SIG-M5 (cell line): Measurements from ENCODE around the gene KCNT1.

Experiments used
- DNase-seq: peaks from one replicate; lab custom pipeline; 2025; lab: John Stamatoyannopoulos, UW

KCNT1 gene

DNA sequence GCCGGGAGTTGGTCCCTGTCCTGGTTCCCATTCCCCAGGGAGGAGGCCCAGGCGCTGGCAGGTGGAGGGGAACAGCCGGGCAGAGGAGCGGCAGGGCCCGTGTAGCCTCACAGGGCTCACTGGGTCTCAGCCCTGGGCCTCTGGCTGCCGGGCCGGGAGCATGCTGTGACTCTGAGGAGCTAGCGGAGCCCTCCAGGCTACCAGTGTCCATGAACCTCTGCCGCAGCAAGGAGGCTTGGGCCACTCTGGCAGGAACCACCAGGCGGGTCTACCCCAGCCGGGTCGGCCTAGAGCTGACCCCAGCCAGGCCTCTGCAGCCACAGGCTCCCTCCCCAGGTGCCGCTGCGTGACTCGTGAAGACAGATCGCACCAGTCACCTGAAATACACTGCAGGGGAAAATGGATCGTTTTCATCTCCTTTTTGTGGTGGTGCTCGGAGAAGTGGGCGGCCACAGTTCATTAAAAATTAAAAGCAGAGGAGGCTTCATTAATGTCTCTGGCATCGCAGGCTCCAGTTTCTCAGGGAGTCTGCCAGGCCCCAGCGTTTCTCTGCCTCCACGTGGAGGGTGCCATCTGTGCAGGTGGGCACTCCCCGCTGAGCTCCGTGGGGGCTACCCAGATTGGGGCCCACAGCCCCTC, 43.8 kb downstream of the KCNT1 start:
- DNase-seq = no peak

DNA sequence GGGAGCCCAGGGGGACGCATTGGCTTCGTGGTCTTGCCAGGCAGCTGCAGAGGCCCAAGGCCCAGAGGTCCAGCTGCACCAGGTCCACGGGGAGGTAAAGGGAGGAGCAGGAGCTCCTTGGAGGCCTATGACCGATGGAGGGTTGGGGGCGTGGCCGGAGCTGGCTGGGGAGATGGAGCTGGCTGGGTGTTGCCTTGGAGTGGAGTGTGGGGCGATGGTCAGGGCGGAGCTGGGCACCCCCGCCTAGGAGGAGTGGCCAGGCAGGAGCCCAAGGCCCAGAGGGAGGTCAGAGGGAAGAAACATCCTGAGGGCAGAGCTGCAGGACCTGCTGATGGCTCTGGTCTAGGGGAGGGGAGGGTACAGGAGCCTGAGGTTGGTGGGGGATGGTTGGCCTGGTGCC, 44.6 kb downstream of the KCNT1 start:
- no peak for DNase-seq

DNA sequence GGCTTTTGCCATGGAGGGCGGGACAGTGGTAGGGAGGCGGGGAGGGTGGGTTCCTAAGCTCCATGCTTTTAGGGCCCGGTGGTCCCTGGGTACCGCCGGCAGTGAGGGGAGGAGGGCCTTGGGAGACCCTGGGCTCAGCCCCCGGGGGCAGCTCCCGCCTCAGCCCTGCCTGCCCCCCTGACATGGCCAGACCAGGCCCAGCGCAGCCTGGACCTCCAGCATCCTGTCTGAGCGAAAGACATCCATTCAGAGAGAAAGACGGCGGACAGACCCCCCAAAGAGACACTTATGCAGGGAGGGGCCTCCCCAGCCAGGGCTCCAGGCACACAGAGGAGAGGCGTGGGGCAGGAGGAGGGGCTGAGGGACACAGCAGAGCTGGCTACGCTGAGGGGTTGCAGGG, 45.3 kb downstream of the KCNT1 start:
- DNase-seq = no peak

DNA sequence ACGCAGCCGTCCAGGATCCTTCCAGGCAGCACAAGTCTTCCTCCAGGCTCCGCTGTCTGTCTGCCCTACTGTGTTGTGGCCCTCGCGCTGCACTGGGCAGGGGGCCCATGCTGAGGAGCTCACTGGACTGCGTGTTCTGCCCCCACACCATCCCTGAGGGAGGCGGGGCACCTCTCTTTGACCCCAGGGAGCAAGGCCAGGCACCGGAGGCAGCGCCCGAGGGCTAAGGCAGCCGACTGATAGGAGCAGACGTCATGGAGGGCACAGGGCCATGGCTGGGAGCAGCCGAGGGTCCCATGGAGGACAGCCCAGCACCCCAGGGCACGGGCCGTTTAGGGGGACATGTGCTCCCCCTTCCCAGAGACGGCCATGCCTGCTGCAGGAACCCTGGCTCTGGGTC, 46.7 kb downstream of the KCNT1 start:
- DNase-seq = no peak

DNA sequence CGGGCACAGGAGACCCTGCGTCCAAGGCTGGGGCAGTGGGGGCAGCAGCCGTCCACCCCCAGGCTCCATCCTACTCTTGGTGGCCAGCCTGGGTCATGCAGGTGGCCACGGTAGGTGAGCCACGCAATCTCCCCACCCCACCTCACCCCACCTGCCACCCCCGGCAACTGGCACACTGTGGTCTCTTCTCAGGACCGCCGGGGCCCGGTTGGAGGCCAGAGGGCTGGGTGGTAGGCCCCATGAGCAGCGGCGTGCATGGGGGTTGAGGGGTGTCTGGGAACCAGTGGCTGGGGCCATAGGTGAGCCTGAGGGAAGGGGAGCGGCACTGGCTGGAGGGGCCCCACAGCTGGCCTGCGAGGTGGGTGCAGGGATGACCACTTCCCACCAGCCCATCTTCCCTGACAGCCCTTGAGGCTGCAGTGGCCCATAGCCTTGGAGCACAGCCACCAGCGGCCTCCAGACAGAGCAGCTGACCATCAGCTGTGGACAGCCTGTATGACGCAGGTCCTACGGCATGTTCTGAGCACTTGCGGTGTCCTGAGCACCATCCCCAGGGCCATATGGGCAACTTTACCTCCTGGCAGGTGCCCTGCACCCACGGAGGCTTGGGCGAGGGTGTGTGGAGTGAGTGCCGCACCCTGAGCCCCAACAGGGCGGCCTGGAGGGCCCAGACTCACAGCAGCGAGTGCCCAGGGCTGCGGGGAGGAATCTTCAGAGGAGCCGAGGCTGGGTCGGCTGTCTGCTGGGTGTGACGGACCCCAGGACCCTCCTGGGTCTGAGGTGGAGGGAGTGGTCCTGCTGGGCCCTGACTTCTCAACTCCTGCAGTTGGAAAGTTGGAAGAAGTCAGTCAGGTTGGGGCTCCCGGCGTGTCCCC, 47.4 kb downstream of the KCNT1 start:
- no peak for DNase-seq

DNA sequence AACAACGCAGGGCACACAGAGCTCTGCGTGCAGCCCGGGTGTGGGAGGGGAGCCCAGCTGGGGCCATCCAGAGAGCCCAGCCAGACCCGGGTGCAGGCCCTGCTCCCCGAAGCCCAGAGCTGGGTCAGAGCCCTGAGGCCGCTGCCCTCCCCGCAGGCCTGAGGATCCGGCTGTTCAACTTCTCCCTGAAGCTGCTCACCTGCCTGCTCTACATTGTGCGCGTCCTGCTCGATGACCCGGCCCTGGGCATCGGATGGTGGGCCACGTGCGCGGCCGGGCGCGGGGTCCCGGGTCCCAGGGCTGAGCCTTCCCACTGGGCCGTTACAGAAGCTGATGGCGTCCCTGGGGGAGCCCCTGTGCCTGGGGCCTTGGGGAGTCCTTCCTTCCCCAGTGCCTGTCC, 48.8 kb downstream of the KCNT1 start:
- DNase-seq = no peak

DNA sequence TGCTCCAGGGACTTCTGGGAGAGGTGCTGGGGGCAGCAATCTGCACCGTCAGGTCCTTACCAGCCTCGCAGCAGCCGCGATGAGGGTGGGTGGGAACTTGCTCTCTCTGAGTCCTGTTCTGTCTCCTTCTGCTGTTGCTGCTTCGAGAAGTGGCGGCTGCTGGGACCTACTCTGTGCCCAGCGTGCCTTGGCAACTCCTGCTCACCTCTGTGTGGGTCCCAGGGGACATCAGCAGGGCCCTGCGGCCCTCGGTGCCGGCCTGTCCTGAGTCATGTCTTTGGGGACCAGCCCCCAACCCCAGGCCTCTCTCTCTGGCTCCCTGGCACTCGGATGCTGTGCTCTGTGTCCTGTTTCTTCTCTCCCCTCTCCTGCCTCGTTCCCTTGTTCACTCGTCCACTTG, 49.5 kb downstream of the KCNT1 start:
- no peak for DNase-seq

DNA sequence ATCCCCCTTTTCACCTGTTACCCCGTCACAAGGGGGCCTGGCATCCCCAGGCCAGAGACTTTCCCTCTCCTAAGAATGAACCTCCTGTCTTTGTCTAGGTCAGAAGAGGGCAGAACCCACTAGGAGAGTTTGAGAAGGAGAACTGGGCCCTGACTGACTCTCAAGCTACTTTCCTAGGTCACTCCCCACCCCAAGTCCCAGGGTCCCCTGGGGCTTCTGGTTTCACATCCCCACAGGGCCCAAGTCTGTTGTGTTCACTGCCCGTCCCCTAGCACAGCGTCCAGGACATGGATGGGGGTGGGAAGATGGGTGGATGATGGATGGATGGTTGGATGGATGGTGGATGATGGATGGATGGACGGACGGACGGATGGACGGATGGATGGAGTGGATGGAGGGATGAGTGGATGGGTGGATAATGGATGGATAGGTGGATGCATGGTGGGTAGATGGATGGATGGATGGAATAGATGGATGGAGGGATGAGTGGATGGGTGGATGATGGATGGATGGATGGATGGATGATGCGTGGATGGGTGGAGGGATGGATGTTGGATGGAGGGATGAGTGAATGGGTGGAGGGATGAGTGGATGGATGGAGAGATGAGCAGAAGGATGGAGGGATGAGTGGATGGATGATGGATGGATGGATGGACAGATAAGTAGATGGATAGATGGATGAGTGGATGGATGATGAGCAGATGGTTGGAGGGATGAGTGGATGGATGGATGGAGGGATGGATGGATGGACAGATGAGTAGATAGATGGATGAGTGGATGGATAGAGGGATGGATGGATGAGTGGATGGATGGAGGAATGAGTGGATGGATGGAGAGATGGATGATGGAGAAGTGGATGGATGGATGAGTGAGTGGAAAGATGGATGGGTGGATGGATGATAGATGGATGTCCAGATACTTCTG, 50.6 kb downstream of the KCNT1 start:
- no peak for DNase-seq

DNA sequence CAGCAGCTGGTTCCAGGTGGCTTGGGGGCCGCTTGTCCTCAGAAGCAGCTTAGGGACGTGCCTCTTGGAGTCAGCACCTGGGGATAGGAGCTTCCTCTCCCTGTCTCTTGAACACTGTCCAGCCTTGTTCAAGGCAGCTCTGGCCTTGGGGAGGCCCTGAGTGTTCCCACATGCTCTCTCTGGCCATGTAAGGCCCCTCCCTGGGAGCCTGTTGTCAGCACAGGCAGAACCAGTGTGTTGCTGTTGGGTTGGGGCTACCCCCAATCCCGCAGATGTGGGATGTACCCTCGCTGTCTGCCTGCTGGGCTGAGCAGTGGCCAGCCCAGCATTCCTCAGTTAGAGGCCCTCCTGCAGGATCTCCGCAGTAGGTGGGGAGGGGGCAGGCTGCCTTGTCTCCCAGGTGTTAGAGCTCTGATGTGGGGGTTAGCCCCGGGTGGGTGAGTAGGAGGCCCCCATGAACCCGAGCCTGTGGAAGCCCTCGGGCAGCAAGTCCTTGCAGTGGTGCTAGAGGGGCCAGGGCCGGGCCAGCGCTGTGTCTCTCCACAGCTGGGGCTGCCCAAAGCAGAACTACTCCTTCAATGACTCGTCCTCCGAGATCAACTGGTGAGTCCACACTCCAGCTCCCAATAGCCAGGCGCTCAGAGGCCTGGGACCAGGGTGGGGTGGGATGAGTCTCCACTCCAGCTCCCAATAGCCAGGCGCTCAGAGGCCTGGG, 51.6 kb downstream of the KCNT1 start:
- DNase-seq = no peak

DNA sequence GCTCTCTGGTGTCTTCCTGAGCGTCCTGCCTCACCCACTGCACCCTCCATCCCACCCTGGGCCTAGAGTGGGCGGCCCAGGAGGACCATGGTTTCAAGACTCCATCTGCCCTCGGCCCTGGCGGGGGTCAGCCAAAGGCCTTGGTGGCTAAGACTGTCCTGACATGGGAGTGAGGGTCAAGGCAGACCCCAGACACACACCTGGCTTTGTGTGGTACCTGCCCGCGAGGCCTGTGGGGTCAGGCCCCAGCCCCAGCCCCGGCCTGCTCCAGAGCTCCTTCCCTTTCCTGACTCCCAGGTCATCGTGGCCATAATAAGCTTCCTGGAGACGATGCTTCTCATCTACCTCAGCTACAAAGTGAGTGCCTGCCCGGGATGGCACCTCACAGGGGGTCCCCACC, 54.6 kb downstream of the KCNT1 start:
- DNase-seq = no peak

DNA sequence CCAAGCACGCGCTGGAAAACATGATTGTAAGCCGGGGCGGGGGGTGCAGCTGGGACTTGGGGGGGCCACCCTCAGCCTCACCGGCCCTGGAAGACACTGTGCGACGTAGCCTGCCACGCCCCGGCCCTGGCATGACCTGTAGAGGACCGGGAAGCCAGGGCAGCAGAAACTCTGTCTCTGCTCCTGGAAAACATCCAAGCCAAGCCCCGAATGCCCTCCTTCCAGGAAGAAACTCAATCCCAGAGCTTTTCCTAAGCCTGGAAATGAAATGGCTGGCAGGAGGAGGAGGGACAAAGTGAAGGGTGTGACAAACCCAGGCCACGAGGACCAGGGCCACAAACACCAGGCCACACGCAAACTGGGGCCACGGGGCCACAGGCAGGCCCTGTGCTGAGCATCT, 55.4 kb downstream of the KCNT1 start:
- no peak for DNase-seq

DNA sequence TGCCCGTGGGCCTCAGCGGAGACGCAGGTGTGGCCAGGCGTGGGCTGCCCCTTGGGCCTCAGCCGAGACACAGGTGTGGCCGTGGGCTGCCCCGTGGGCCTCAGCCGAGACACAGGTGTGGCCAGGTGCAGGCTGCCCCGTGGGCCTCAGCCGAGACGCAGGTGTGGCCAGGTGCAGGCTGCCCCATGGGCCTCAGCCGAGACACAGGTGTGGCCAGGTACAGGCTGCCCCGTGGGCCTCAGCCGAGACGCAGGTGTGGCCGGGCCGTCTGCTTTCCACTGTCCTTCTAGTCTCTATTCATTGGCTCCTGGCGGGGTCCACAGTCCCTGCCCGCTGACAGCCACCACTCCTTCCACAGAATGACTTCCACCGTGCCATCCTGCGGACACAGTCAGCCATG, 56.1 kb downstream of the KCNT1 start:
- no peak for DNase-seq

DNA sequence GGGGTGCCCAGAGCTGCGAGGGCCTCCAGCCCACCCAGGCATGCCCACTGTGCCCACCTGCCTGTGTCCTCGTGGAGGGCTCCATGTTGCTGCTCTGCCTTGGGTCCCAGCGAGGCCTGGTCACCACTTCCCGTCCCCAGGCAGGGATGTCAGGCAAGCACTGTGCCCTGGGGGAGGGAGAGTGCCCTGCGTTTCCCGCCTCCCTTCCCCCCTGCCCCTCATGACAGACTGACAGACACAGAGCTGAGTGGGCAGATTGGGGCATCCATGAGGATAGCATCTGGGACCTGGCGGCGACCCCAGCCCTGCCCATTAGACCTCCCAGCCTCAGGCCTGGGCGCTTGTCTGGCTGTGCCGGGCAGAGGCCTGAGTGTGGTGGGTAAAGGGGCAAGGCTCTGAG, 56.9 kb downstream of the KCNT1 start:
- no peak for DNase-seq

DNA sequence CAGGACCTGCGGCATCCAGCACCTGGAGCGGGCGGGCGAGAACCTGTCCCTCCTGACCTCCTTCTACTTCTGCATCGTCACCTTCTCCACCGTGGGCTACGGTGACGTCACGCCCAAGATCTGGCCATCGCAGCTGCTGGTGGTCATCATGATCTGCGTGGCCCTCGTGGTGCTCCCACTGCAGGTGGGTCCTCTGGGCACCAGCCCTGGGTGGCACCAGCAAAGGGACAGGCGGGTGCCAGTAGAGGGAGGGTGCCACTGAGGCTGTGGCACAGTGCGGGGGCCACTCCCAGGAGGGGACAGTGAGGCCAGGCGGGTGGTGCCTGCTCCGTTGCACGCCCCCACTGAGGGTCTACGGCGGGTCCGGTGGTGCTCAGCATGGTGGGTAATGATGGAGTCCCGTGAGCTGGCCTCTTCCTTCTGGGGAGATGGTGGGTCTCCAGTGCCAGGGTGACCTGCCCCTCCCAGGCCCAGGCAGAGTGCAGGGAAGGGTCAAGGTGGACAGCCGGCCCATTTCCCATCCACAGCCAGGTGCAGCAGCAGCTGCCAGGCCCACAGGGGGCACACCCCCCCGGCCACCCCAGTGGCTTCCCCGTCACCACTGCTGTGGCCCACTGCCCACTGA, 57.8 kb downstream of the KCNT1 start:
- no peak for DNase-seq

DNA sequence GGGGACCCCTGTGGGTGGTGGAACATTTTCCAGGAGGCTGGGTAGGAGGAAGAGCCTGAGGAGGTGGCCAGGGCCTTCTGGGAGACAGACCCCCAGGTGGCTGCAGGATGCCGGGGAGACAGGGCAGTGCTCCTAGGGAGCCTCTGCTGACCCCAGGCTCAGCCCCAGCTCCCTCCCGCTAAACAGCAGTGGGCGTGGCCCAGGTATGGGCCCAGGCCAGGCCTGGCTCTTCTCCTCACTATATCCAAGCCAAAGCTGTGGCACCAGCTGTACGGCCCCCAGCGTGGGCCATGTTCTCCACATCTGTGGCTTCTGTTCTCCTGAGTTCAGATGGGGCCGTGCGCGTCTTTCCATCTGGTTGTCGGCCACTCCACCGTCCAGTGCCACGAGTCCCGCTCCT, 58.5 kb downstream of the KCNT1 start:
- no peak for DNase-seq

DNA sequence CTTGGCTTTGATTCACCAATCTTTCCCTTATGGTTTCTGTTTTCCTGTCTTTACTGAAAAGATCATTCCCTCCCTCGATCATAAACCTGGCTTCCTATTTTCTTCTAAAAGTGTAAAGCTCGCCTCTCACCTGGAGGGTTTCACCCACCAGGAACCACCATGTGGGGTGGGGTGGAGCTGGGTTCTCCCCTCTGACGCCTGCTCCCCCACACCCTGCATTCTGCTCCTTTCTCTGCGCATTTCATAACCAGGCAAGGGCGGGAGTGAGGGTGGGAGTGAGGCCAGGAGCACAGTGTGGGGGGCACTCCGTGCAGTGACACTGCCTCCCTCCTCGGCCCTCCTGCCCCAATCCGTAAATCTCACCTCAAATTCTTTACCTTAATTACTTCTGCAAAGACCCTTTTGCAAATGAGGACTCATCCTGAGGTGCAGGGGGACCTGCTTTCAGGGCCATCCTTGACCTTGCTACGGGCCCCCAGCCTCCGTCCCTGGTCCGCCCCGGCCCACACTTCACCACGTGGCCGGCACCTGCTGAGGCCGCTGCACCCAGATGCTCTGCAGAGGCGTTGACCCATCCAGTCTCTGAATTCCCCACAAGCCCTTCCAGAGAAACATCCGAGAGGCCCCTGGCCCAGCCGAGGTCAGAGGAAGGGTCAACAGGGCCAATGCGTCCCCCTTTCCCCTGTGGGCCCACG, 59.3 kb downstream of the KCNT1 start:
- DNase-seq = no peak

DNA sequence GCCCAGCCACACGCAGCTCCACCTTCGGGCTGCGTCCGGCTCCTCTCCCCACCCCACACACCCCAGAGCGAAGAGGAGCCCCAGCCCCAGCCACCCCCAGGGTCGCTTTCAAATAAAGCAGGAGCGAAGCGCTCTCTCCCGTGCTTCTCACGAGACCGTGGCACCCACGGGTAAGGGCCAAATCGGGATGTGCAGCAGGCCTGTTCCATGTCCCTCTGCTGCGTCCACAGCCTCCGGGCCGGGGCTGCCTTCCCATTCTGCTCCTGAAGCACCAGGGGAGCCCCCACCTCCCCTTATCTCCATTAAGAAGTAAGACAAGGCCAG, 59.8 kb downstream of the KCNT1 start:
- DNase-seq = no peak

DNA sequence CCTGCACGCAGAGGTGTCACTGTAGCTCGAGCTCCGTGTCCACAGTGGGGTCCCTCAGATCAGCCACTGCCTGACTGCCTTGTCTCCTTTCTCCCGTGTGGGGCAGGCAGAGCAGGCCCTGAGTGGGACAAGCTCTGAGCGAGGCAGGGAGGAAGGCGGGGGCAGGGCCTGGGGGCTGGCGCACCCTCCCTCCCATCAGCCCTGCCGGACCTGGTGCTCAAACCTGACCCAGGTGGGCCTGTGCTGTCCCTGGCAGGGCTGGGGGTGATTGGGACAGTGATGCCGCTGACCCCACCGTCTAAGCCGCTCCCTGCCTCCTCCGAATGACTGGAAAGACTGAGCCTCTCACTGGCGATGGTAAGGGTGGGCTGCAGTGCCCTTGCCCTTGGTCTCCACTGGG, 60.9 kb downstream of the KCNT1 start:
- DNase-seq = no peak

DNA sequence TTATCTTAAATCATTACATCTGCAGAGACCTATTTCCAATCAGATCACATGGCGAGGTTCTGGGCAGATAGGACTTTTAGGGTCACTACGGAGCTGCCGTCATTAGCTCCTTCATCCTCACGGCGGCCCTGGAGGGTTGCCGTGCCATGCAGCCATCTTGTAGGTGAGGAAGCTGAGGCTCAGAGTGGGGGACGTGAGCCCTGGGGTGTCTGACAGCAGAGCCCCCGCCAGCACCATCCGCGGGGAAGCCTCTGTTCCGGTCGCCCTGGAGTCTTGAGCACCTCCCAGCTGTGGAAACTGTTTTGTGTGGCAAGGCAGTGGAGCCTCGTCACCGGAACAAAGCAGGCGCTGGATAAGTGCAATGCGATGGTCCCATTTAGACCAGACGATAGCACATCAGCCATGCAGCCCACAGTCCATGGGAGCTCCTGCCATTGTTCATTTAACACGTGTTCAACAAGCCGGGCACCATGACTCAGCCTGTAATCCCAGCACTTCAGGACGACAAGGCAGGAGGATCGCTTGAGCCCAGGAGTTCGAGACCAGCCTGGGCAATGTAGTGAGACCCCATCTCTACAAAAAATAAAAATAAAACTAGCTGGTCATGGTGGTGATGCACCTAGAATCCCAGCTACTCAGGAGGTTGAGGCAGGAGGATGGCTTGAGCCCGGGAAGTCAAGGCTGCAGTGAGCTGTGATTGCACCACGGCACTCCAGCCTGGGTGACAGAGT, 61.9 kb downstream of the KCNT1 start:
- no peak for DNase-seq

DNA sequence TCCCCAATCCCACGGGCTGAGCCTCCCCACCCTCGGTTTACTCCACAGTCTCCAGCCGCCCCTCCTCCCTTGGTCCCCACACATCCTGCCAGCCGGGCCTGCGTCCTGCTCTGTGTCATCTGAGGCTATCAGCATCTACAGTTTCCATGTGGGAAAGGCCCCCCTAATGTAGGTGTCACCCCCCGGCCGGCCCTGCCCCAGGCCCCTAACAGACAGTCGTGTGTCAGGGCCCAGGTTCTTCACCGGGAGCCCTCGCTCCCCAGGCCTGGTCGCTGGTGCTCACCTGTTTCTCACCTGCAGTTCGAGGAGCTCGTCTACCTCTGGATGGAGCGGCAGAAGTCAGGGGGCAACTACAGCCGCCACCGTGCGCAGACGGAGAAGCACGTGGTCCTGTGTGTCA, 62.7 kb downstream of the KCNT1 start:
- no peak for DNase-seq
